MCF 10A (cell line): ENCODE measurements around the gene SLC25A1. TPM values are rescaled to one million over a fixed set of nuclear protein-coding genes. Genes with fewer than 3 reads are reported as not detected.

ENCODE experiments used
- BruUV-seq: library from RNA; stranded (reverse); fragments of 400-500 nt; replicated peaks from 2 replicates; lab custom pipeline; 2021; lab: Mats Ljungman, UMichigan
- CTCF ChIA-PET: fragments of 300-600 bp; sonication (Branson Sonifier 250); formaldehyde crosslinking; extraction: SDS; loops from one replicate; lab custom pipeline; 2021; ENCODE audit warnings: antibody characterized with exemption, inconsistent platforms; lab: Yijun Ruan, JAX
- POLR2A ChIA-PET: fragments of 300-600, 350-650 bp; sonication (Branson Sonifier 250); formaldehyde crosslinking; extraction: SDS; loops from one replicate; lab custom pipeline; 2020; ENCODE audit warnings: antibody characterized with exemption, inconsistent platforms; lab: Yijun Ruan, JAX
- DNase-seq: peaks from one replicate; pipeline ENCODE4 v3.0.0-alpha.2; 2018; ENCODE audit not compliant: unreplicated experiment
- H3K27ac Mint-ChIP-seq: one replicate; pipeline ENCODE4 v1.8.0; 2022; ENCODE audit warnings: mild to moderate bottlenecking, low read depth, mixed read lengths; ENCODE audit not compliant: unreplicated experiment
- H3K27me3 Mint-ChIP-seq: one replicate; pipeline ENCODE4 v1.8.0; 2022; ENCODE audit warnings: mixed read lengths; ENCODE audit not compliant: insufficient read depth, unreplicated experiment
- H3K36me3 Mint-ChIP-seq: one replicate; pipeline ENCODE4 v1.8.0; 2022; ENCODE audit warnings: mild to moderate bottlenecking, moderate library complexity, mixed read lengths; ENCODE audit not compliant: insufficient read depth, unreplicated experiment
- H3K4me1 Mint-ChIP-seq: one replicate; pipeline ENCODE4 v1.8.0; 2022; ENCODE audit warnings: mixed read lengths; ENCODE audit not compliant: insufficient read depth, unreplicated experiment
- H3K4me3 Mint-ChIP-seq: one replicate; pipeline ENCODE4 v1.8.0; 2022; ENCODE audit warnings: mild to moderate bottlenecking, moderate library complexity, mixed read lengths; ENCODE audit not compliant: unreplicated experiment
- H3K9me3 Mint-ChIP-seq: one replicate; pipeline ENCODE4 v1.8.0; 2022; ENCODE audit warnings: mixed read lengths; ENCODE audit not compliant: unreplicated experiment
- intact Hi-C: fragments of 100-400 bp; cut with micrococcal nuclease; formaldehyde crosslinking; loops from 2 replicates; pipeline ENCODE4 v1.14.1; 2022
- total RNA-seq: library from RNA; stranded (reverse); gene quantifications from 2 replicates; pipeline ENCODE4 v1.2.3, GENCODE V29; 2022
- TF ChIP-seq, protein P1 (sequence below): fragments of 200-600 bp; IDR thresholded peaks from one replicate; pipeline ENCODE4 v1.8.0; 2022; ENCODE audit warnings: antibody characterized with exemption, mild to moderate bottlenecking; ENCODE audit not compliant: unreplicated experiment

Gene SLC25A1
- total RNA-seq, 1 experiment from 2014 or later: 53.9 TPM

GRCh38 chr22:19173047-19174035, 5.2 kb downstream of the SLC25A1 start:
- ChIA-PET CTCF (interaction anchor here (0.6 to 1.4 kb wide), 3 partner anchors 28 to 65 kb away, joined by 3 to 5 read pairs (median 3); partner anchors contain the start of gene ESS2), POLR2A (interaction anchor here (0.6 to 1.4 kb wide), 6 partner anchors 11 to 254 kb away, joined by 3 to 12 read pairs (median 3); partner anchors contain the start of gene CLTCL1)
- H3K4me3 Mint-ChIP-seq: peak overlapping the region; percentile 98
- DNase-seq: peak; percentile 56
- no peaks in the 10 kb centered on the region for H3K9me3 Mint-ChIP-seq
- intact Hi-C loops: no loop called here
- TF ChIP-seq, protein P1, sequence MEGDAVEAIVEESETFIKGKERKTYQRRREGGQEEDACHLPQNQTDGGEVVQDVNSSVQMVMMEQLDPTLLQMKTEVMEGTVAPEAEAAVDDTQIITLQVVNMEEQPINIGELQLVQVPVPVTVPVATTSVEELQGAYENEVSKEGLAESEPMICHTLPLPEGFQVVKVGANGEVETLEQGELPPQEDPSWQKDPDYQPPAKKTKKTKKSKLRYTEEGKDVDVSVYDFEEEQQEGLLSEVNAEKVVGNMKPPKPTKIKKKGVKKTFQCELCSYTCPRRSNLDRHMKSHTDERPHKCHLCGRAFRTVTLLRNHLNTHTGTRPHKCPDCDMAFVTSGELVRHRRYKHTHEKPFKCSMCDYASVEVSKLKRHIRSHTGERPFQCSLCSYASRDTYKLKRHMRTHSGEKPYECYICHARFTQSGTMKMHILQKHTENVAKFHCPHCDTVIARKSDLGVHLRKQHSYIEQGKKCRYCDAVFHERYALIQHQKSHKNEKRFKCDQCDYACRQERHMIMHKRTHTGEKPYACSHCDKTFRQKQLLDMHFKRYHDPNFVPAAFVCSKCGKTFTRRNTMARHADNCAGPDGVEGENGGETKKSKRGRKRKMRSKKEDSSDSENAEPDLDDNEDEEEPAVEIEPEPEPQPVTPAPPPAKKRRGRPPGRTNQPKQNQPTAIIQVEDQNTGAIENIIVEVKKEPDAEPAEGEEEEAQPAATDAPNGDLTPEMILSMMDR: no peak
- H3K4me1 Mint-ChIP-seq: peaks cover 45% of the 10 kb centered on the region
- peak overlapping the region; percentile 97 for H3K27ac Mint-ChIP-seq
- H3K36me3 Mint-ChIP-seq: peaks cover 17% of the 10 kb centered on the region
- BruUV-seq: no TSS peak
- H3K27me3 Mint-ChIP-seq: peaks cover 12% of the 10 kb centered on the region

DNA sequence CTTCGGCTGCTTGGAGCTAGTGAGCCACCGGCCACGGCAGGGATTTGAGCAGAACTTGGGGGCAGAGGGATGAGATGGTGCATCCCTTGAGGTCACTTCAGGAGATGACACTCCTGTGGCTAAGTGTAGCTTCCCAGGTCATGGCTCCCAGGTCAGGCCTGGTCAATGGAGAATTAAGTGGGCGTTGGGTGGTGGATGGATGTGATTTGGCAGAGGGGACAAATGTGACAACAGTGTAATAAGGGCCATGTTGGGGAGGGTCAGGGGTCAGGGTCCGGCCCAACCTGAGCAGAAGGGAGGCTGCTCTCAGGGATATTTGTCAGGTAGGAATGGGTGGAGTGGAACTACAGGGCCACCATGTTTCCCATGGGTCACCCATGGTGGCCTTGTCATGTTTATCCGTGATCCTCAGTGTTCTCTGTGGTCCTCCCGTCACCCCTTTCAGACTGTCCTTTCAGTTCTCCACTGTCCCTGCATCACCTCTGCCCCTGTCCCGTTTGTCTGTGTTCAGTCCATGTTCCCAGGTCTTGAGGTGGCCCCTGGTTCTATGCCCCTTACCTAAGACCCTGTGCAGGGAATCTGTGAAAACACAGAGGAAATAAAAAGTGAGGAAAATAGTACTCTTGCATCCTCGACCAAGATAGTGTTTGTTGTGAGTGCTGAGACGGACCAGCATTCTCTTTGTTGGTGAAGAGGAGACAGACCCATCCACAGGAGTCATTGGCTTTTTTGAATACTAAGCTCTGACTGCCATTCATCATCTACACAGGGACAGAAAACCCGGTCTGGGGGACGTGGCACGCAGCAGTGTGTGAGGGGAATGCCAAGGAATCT, 6.1 kb downstream of the SLC25A1 start:
- ChIA-PET POLR2A (interaction anchor here (1.1 to 1.3 kb wide), 3 partner anchors 115 to 255 kb away, joined by 3 to 8 read pairs (median 3); no protein-coding TSS in a partner anchor), CTCF (interaction anchor here (0.5 to 1.4 kb wide), 4 partner anchors 10 to 64 kb away, joined by 3 to 5 read pairs (median 3); partner anchors contain the start of gene ESS2)
- peak overlapping the region; percentile 97 for H3K27ac Mint-ChIP-seq
- intact Hi-C loops: no loop called here
- peaks cover 17% of the 10 kb centered on the region for H3K36me3 Mint-ChIP-seq
- TF ChIP-seq, protein P1: no peak
- peaks cover 21% of the 10 kb centered on the region for H3K27me3 Mint-ChIP-seq
- H3K9me3 Mint-ChIP-seq: no peaks in the 10 kb centered on the region
- H3K4me1 Mint-ChIP-seq: peaks cover 45% of the 10 kb centered on the region
- DNase-seq: peak; percentile 5
- no TSS peak for BruUV-seq
- peak overlapping the region; percentile 98 for H3K4me3 Mint-ChIP-seq

GRCh38 chr22:19169947-19170318, 8.6 kb downstream of the SLC25A1 start:
- peak overlapping the region; percentile 98 for H3K4me3 Mint-ChIP-seq
- CTCF ChIA-PET: interaction anchor here (1.1 kb wide), 1 partner anchor 23 kb away, joined by 4 read pairs; no protein-coding TSS in a partner anchor
- peaks cover 33% of the 10 kb centered on the region for H3K27me3 Mint-ChIP-seq
- intact Hi-C loops: no loop called here
- BruUV-seq: no TSS peak
- H3K27ac Mint-ChIP-seq: no peak overlapping the region
- POLR2A ChIA-PET: interaction anchor here (1.1 kb wide), 1 partner anchor 26 kb away, joined by 3 read pairs; the partner anchor contains the start of gene ESS2
- H3K4me1 Mint-ChIP-seq: peaks cover 34% of the 10 kb centered on the region
- DNase-seq: no peak
- peaks cover 5% of the 10 kb centered on the region for H3K36me3 Mint-ChIP-seq
- TF ChIP-seq, protein P1: no peak
- no peaks in the 10 kb centered on the region for H3K9me3 Mint-ChIP-seq
